GM12874 (cell line): Measurements from ENCODE around the gene RBBP8NL.

ENCODE experiments used
- CTCF ChIP-seq: IDR thresholded peaks from 2 replicates; pipeline ENCODE4 v1.5.1; 2011; ENCODE audit warnings: low read depth, mild to moderate bottlenecking, control low read depth, low read length, moderate library complexity; ENCODE audit not compliant: insufficient read depth

Gene RBBP8NL

GRCh38 chr20:62401331-62401779 lies 26.0 kb downstream of the RBBP8NL start:
- TF ChIP-seq CTCF, result no peak

GRCh38 chr20:62400541-62400940 lies 26.8 kb downstream of the RBBP8NL start:
- TF ChIP-seq CTCF, result no peak

DNA sequence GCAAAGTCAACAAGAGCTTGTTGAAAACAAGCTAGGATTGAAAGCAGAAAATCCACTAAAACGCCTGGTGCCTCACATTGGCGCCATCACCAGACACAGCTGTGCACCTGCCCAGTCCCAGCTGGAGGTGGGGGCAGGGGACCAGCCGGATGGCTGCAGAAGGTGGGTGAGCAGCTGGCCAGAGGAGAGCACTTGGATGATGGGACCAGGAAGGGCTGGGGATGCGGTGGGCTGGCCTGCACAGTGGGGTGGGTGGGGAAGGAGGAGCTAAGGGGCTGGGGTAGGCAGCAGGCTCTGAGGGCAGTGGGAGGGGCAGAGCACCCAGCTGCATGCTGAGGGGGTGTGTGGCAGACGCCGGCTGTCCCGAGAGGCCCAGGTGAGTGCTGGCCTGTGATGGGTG lies 27.3 kb downstream of the RBBP8NL start:
- TF ChIP-seq CTCF, result no peak

- no peak for TF ChIP-seq CTCF
These were observed 29.1 kb downstream of the RBBP8NL start for GRCh38 chr20:62398120-62398821.

- no peak for TF ChIP-seq CTCF
These were observed 30.7 kb downstream of the RBBP8NL start for GRCh38 chr20:62396367-62397239.

DNA sequence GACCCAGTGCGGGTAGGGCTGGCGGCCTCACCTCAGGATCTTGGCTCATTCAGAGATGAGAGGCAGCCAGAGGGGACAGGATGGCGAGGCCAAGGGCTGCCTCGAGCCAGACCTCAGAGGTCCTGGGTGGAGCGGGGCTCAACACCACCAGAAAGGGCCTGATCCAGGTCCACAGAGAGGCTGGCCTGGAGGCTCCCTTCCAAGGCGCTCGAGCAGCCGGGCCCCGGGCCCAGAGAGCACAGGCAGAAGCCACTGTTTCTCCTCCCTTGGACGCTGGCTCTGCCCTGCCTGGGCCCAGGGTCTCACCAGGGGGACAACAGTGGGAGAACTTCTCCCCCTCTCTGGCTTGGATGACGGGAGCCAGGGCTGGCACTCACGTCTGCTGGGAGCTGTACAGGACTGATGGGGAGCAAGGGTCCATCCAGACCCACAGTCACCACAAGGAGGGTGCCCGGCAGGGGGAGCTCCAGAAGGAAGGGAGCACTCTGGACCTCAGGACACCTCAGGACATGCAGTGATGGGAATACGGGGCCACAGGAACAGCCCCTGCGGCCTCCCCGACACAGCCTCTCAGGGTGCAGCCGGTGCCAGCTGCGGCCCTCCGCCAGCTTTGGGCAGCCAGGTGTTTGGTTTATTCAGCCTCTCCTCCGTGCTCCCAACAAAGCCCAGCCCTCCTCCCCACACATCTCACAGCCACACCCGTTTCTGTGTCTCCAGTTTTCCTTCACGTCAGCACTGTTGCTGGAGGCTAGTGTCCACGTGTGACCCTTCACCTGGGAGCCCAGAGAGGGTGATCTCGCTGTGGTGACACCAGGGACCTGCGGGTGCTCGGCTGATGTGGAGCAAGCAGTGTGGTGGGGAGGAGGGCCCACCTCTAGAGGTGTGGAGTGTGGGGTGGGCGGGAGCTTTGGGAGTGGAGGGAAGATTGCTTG lies 31.8 kb downstream of the RBBP8NL start:
- 0 out of 2 replicates have a peak, but pooled peaks have one; percentile 23 for TF ChIP-seq CTCF
